SK-MEL-5 (cell line): ENCODE results near the gene TRIM51G. TPM values are rescaled to one million over a fixed set of nuclear protein-coding genes. Genes with fewer than 3 reads are reported as not detected.
A peak's percentile ranks its signal among the peaks of the same experiment; 100 is the strongest.
"Not testable (repeated sequence)": the region's sequence is repeated elsewhere in the genome, so short reads cannot be mapped to it uniquely, and the experiment has no call there.

Source experiments
- DNase-seq: peaks from one replicate; pipeline ENCODE4 v3.0.0-alpha.2; 2016; ENCODE audit warnings: low read depth, low spot score
- in situ Hi-C: cut with HindIII; loops from 2 replicates; pipeline ENCODE4 v1.10.0; 2016; ENCODE audit warnings: low sequenced_read_pairs, high pct_unique_total_duplicates, low pct_unique_long_range_greater_than_20kb
- polyA plus RNA-seq, 2 experiments: library from polyadenylated mRNA; depleted of rRNA; stranded (reverse); fragments of >200 nt; gene quantifications; 2 replicates each; pipeline ENCODE4 v1.2.3, GENCODE V29; 2015
- total RNA-seq: library from RNA; depleted of rRNA; stranded (reverse); fragments of >200 nt; shearing (Covaris generic); gene quantifications from 2 replicates; pipeline ENCODE4 v1.2.3, GENCODE V29; 2014; rRNA removed

Gene TRIM51G
- 0.11 TPM in 1 of 2 replicates, not detected in the other for total RNA-seq
- polyA plus RNA-seq (2015; cell fraction: cytosol; rRNA removed) = 0.13 and 0.32 TPM in 2 replicates
- polyA plus RNA-seq (2015; cell fraction: nucleus; rRNA removed) = 0.75 and 4.0 TPM in 2 replicates

GRCh38 chr11:48983785-48984184 is at the start of gene TRIM51G:
TSS of gene TRIM51G (minus strand) at chr11:48983885. CDS start at chr11:48981695, 2,190 bp downstream.
- DNase-seq, in situ Hi-C loops: not testable (repeated sequence)

- in situ Hi-C loops, DNase-seq: not testable (repeated sequence)
Observed at GRCh38 chr11:49028523-49028922, 44.8 kb upstream of the TRIM51G start, which contains the start of gene TRIM49B. TSS of gene TRIM49B (plus strand) at chr11:49028823. CDS start at chr11:49031600, 2,777 bp downstream.

GRCh38 chr11:48968592-48968991 is 15.1 kb downstream of the TRIM51G start:
- DNase-seq, in situ Hi-C loops: not testable (repeated sequence)

- DNase-seq, in situ Hi-C loops: not testable (repeated sequence)
Observed at GRCh38 chr11:48955315-48956049, 28.2 kb downstream of the TRIM51G start.

GRCh38 chr11:48945796-48946195 is 37.9 kb downstream of the TRIM51G start:
- DNase-seq = peak; percentile 87
- in situ Hi-C loops = not testable (repeated sequence)

Other genes starting within 250 kb of the TRIM51G start
- not detected in 2 replicates for gene TRIM49B, start 44.9 kb upstream of the TRIM51G start, total RNA-seq
- gene TRIM64C, start 75.2 kb upstream of the TRIM51G start, total RNA-seq = not detected in 2 replicates
- 7.0 and 7.4 TPM in 2 replicates for gene FOLH1, start 224.7 kb upstream of the TRIM51G start, total RNA-seq